DLD1 (cell line): ENCODE data around the gene WDR73.
"Not testable (repeated sequence)": the region's sequence is repeated elsewhere in the genome, so short reads cannot be mapped to it uniquely, and the experiment has no call there.

ENCODE experiments used
- in situ Hi-C: cut with HindIII; loops from 2 replicates; pipeline ENCODE4 v1.10.0; 2017; ENCODE audit warnings: low sequenced_read_pairs

WDR73 gene

DNA sequence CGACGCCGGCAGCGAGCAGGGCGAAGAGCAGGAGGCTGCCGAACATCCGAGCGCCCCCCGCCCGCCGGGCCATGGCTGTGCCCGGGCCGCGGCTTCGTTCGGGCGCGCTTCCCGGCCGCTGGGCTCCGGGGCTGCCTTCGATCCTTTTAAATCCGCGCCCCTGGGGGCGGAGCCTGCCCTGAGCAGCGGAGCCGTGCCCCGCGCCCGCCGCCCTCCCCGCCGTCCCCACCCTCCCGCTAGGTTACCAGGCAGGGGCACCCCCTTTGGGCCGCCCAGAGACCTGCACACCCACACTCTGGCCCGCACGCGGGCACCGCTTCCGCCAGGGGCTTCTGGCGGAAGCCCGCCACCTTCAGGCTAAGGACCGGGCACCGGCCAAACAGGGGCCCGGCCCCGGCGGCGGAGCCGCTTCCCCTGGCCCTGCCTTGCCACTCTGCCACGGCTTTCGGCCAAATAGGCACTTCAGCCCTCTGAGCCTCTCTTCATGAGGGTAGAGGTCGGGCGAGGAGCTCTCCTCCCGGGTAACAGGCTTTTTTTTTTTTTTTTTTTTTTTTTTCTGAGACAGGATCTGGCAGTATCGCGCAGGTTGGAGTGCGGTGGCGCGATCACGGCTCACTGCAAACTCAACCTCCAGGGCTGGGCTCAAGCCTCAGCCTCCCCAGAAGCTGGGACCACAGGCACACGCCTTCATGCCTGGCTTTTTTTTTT is 4.2 kb upstream of the WDR73 start, which contains the start of gene NMB:
Gene NMB (minus strand): TSS at position 120 of the 708 bp plus-strand sequence. CDS start 47 bp downstream, at position 73.
- in situ Hi-C loops, result no loop called here

DNA sequence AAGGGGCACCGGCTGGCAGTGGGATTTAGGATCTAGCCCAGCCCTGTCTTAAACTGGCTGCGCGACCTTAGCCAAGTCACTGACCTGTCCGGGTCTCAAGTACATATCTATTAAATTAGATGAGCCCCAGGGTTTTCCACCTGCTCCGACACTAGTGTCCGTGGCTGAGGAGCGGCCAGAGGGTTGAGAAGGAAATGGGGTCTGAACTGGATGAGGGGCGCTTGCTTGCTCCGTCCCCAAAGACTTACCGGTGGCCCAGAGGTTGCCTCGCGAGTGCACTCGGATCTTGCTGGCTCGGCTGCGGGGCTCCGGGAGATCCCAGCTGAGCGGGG is 3.6 kb upstream of the WDR73 start:
- in situ Hi-C loops, result no loop called here

DNA sequence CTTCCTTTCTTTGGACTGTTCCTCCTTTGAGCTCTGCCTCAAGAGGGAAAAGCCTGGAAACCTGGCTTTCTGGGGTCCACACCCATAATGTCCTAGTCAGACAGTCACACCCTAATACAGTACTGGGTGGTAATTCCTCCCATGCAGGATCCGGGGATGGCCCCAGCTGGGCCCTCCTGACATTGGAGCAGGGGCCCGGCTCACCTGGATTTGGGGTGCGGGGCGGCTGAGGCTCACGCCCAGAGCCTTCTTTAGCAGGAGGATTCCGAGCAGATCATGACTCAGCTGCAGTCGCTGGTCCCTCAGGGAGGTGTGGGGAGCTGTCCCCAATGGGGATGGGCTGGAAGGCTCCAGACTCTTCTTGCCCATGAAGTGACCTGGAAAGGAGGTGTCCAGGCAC is 2.9 kb upstream of the WDR73 start:
- in situ Hi-C loops, result no loop called here

DNA sequence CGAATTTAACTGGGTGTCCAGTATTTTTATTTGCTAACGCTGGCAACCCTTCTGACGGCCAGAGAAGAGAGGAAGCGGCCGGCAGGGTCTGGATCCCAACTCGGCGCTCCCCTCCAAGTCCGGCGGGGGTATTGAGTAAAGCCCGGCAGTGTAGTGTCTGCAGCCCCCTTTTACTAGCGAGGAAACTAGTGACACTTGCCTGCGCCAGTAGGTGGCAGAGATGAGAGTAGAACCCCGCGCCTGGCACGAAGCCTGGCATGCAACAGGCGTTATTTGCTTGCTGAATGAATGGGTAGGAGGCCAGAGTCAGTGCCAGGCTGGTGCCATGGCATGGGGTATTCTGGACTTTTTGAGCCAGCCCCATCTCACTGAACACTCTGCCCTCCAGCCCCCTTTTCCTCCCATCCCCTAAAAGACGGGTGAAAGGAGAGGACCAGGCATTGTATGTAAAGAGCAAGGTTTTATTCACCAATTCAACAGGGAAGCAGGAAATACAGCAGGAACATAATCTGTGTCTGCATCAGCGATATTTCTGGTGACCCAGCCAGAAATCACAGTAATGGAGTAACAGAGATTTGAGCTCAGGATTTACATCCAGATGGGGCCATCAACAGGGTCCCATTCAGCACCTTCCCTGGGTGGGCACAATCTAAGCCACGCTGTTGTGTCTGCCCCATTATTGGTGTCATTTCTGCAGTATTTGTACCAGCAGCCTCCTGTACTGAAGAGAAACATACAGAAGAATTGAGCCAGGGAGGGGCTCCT is 788 bp upstream of the WDR73 start:
- in situ Hi-C loops, result no loop called here

DNA sequence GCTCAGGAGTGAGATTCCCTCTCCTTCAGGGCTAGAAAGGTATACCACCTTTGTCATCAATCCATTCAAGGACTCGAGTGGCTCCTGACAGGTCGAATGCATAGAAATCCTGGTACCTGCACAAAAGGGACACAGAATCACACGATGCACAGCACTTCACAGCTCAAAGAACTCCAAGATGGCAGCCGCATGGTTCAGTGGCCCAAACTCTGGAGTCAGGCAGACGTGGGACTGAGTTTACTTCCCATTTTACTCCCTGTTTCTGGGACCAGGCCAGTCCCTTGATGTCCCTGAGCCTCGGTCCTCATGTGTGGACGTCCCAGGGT is 536 bp downstream of the WDR73 start:
- in situ Hi-C loops, result no loop called here

DNA sequence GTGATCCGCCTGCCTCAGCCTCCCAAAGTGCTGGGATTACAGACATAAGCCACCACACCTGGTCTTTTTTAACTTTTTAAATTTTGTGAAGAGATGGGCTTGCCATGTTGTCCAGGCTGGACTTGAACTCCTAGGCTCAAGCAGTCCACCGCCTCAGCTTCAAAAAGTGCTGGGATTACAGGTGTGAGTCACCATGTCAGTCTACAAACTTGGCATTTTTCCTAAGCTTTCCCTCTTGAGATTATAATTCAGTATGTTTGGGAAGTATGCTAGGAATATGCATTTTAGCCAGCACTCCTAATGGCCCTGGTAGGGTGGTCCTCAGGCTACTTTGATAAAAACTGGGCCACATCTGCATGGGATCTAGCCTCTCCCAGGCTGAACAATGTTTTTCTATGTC is 4.4 kb downstream of the WDR73 start:
- in situ Hi-C loops, result no loop called here

DNA sequence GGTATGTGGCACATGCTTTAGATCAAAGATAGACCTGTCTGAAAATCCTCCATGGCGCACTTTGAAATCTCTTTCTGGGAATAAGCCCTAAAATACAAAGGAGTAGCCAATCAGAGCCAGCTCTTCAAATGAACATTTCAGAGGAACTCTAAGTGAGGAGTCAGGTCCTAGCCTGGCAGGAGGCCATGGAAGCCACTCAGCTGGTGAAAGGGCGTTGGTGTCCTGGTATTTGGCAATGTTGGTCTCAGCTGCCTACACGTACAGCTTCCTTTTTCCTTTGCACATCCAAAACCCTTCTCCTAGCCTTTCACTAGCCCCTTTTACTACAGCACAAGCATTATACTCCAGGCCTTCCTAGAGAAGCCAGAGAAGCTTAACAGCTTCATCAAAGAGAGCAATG is 5.5 kb downstream of the WDR73 start:
- in situ Hi-C loops, result no loop called here

DNA sequence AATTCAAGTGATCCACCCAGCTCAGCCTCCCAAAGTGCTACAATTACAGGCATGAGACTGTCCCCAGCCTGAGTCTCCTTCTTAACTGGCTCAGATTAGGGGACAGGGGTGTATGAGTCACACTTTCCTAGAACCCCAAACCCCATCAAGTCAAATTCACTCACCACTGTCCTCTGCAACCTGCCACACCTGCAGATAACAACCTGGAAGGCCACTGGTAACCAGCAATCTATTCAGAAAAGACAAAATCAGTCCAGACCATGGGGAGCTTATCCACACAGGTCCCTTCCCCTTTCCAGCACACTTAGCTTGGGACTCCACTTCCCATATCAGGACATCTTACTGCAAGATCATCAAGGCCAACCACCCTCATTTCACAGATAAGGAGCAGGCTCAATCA is 6.4 kb downstream of the WDR73 start:
- in situ Hi-C loops, result no loop called here

DNA sequence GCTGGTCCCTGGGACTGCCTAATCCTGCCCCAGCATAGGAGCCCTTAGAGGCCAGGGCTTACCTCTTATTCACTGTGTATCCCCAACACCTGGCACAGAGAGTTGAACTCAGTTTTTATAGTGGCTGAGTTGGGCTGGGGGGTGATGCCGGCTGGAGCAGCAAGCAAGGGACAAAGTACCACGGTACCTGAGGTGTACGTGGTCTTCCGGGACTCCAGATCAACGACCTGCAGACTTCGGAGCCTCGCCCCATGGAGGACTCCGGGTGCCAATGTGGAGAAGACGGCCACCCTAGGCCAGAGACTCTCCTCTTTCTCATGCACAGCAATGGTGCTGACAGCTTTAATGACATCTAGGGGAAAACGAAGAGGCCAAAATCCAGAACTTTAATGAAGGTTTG is 8.1 kb downstream of the WDR73 start:
- in situ Hi-C loops, result no loop called here

DNA sequence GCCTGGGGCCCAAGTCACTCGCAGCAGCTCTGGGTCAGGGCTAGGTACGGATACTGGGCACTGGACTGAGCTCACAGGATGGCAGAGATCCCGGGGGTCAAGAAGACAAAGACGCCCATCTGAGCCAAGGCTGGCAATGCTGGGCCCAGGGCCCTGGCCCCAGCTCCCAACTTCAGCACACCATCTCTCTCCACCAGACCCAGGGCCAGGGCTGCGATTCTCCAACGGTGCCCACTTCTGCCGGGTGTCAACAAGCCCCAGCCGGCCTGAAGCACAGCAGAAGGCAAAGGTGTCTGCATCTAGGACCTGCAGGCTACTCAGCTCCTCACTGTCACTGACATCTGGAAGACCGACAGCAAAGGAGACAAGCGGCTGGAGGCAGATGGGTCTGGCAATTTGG is 8.6 kb downstream of the WDR73 start:
- in situ Hi-C loops, result no loop called here

DNA sequence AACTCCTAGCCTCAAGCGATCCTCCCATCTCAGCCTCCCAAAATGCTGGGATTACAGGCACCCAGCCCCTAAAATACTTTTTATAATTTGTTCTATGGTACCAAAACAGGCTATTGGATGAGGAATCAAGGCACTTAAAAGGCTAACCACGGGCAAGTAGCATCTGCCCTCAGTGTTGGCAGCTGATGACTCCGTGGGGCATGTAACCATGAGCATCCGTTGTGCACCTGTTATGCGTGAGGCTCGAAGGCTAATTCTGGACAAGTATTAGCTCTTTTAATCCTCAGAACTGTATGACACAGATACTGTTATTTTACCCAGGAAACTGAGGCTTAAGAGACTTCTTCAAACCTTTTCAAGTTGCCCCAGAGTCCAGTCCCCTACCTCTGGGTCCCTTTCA is 10.2 kb downstream of the WDR73 start:
- in situ Hi-C loops, result no loop called here

DNA sequence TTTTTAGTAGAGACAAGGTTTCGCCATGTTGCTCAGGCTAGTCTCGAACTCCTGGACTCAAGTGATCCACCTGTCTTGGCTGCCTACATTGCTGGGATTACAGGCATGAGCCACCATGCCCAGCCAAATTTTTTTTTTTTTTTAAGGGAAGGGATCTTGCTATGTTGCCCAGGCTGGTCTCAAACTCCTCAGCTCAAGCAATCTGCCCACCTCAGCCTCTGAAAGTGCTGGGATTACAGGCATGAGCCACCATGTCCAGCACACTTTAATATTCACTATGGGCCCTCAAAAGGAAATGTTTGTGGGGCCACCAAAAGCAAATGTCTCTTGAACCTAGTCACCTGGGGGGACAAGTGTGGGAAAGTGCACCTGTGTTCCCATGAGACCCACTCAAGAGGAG is 11.4 kb downstream of the WDR73 start:
- in situ Hi-C loops, result not testable (repeated sequence)

DNA sequence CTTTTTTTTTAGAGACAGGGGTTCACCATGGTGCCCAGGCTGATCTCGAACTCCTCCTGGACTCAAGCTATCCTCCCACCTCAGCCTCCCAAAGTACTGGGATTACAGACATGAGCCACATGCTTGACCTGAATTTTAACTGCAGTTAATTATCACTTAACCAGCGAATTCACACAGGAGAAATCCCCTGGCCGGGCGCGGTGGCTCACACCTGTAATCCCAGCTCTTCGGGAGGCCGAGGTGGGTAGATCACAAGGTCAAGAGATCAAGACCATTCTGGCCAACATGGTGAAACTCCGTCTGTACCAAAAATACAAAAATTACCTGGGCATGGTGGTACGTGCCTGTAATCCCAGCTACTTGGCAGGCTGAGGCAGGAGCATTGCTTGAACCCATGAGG is 12.2 kb downstream of the WDR73 start:
- in situ Hi-C loops, result not testable (repeated sequence)

DNA sequence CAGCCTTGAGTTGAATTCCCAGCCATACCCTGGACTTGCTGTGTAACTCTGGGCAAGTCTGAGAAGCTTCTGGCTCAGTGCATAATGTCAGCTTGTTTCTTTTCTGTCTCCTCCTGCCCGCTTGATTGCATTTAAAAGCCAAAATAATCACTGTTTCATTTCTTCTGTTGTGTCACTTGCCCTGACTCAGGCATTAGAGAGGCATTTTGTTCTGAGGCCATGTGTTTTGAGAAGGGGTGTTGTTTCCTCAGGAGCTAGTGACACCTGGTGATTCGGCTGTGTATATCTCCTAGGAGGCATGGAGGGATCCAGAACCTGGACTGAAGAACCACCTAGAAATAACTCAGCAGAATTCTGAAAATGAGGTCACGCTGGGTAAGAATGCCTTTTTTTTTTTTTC is 16.0 kb downstream of the WDR73 start:
- in situ Hi-C loops, result no loop called here

DNA sequence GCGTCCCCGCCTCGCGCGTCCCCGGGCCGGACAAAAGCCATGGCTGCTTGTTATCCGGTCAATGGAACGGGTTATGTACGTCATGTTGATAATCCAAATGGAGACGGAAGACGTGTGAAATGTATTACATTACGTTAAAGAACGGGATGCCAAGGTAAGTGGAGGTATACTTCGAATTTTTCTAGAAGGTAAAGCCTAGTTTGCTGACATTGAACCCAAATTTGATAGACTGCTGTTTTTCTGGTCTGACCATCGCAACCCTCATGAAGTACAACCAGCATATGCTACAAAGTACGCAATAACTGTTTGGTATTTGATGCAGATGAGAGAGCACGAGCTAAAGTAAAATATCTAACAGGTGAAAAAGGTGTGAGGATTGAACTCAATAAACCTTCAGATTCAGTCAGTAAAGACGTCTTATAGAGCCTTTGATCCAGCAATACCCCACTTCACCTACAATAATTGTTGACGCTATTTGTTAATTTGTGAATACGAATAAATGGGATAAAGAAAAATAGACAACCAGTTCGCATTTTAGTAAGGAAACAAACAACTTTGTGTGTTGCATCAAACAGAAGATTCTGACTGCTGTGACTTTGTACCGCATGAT is 19.8 kb downstream of the WDR73 start:
- in situ Hi-C loops, result no loop called here

DNA sequence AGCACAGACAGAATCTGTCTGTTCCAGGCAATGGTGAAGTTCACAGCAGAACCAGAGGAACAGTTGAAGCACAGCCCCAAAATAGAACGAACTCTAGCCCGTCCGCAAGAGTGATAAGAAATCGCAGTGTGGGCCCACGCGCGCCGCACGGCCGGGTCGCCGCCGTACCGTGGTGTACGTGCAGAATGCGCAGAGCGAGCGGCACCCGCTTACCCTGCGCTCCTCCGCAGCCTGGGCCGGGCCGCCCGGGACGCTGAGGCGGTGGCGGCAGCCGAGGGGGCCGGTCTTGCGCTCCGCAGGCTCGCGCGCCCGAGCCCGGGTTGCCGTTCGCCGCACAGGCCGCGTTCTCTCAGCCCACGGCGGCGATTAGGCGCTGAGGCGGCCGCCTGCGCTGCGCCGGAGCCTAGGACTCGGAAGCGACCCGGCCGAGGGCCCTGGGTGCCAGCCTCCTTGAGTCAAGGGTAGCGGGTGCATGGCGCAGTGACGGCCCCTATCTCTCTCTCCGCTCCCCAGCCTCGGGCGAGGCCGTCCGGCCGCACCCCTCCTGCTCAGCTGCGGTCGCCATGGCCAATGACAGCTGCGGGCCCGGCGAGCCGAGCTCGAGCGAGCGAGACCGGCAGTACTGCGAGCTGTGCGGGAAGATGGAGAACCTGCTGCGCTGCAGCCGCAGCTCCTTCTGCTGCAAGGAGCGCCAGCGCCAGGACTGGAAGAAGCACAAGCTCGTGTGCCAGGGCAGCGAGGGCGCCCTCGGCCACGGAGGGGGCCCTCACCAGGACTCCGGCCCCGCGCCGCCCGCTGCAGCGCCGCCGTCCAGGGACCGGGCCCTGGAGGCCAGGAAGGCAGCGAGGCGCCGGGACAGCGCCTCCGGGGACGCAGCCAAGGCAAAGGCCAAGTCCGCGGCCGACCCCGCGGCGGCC is 20.5 kb downstream of the WDR73 start:
- in situ Hi-C loops, result no loop called here

DNA sequence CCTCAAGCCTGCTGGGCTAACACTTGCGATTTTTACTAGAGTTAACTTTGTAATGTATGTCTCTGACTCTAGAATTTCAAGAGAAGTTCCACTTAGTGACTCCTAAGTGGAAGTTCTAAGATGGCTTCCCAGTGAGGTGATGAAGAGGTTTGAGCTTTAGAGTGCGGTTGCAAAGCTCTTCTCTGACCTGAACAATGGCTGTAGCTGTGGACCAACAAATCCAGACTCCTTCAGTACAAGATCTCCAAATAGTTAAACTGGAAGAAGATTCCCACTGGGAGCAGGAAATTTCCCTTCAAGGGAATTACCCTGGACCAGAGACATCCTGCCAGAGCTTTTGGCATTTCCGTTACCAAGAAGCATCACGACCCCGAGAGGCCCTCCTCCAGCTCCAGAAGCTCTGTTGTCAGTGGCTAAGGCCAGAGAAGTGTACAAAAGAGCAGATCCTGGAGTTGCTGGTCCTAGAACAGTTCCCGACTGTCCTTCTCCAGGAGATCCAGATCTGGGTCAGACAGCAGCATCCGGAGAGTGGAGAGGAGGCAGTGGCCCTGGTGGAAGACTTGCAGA is 22.3 kb downstream of the WDR73 start:
- in situ Hi-C loops, result no loop called here

DNA sequence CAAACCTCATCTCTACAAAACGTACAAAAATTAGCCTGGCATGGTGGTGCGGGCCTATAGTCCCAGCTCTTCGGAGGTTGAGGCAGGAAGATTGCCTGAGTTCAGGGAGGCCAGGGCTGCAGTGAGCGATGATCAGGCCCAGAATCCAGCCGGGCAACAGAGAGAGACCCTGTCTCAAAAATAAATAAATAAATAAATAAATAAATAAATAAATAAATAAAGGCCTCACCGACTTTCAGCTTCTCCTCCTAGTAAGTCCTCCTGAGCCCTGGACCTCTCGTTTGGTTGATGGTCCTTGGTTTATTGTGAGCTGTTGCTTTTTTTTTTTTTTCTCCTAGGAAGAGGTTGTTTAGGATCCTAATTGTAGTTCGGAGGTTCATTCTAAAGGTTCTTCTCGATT is 25.1 kb downstream of the WDR73 start:
- in situ Hi-C loops, result no loop called here

DNA sequence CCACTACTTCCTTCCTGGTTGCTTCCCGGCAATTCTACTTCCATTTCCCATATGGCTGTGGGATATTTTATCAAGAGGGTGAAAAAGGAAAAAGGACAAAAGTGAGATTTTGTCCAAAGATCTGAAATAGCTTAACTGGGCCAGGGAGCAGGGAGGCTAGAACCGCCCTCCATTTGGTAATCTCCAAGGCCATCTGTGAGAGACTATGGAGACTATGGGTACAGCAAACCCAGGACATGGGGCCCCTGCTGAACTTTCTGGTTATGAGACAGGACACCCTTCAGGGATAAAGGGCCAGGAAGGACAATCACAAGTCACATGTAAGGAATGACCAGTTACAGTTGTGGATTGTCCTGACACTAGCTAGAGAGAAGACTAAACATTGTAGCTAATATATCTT is 29.0 kb downstream of the WDR73 start:
- in situ Hi-C loops, result no loop called here

DNA sequence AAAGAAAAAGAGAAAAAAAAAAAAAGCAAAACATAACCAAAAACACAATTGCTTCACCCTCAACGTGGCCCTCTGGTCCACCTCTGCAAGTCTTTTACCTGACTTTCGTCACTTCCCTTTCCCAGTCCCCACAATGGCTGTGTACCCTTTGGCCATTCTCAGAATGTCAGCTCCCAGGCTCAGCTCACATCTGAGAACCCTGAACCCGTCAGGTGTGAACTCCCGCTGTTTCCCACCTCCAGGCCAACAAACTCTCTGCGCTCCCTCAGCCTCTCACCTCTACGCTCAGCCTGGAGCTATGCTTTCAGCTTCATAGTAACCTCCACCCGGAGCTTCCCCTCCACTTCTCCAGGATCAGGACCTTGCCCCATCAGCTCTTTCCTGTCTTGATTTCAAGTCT is 29.7 kb downstream of the WDR73 start:
- in situ Hi-C loops, result no loop called here

DNA sequence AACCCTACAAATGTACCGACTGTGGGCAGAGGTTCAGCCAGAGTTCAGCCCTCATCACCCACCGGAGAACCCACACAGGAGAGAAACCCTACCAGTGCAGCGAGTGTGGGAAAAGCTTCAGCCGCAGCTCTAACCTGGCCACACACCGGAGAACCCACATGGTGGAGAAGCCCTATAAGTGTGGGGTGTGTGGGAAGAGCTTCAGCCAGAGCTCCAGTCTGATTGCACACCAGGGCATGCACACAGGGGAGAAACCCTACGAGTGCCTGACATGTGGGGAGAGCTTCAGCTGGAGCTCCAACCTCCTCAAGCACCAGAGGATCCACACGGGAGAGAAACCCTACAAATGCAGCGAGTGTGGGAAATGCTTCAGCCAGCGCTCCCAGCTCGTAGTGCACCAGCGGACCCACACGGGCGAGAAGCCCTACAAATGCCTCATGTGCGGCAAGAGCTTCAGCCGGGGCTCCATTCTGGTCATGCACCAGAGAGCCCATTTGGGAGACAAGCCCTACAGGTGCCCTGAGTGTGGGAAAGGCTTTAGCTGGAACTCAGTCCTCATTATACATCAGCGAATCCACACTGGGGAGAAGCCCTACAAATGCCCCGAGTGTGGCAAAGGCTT is 32.6 kb downstream of the WDR73 start:
- in situ Hi-C loops, result no loop called here
